Activated CD8-positive, alpha-beta memory T cell treated with anti-CD3 and anti-CD28 coated beads, Interleukin-2, amount 10 ng/mL, durations not matched to agents 7 days and 5 days (primary cell): Measurements from ENCODE around the gene SPEM3. TPM values are rescaled to one million over a fixed set of nuclear protein-coding genes. Genes with fewer than 3 reads are reported as not detected.
A peak's percentile ranks its signal among the peaks of the same experiment; 100 is the strongest.
"Not testable (repeated sequence)": the region's sequence is repeated elsewhere in the genome, so short reads cannot be mapped to it uniquely, and the experiment has no call there.

Experiments
- ATAC-seq: fragments of 150-1000 bp; cut with Tn5 transposase; one replicate; pipeline ENCODE4 v1.10.0; 2021; ENCODE audit warnings: moderate library complexity
- CTCF ChIA-PET: fragments of 350-600 bp; sonication (Branson Sonifier 250); formaldehyde crosslinking; loops from one replicate; lab custom pipeline; 2021; ENCODE audit warnings: antibody characterized with exemption; lab: Charles Lee
- DNase-seq: peaks from one replicate; pipeline ENCODE4 v3.0.0-alpha.2; 2020
- H3K27ac Mint-ChIP-seq: one replicate; pipeline ENCODE4 v1.8.0; 2021; ENCODE audit warnings: mild to moderate bottlenecking, mixed read lengths
- H3K27me3 Mint-ChIP-seq: one replicate; pipeline ENCODE4 v1.8.0; 2021; ENCODE audit warnings: mixed read lengths
- H3K36me3 Mint-ChIP-seq: one replicate; pipeline ENCODE4 v1.8.0; 2021; ENCODE audit warnings: mild to moderate bottlenecking, mixed read lengths
- H3K4me1 Mint-ChIP-seq: one replicate; pipeline ENCODE4 v1.8.0; 2021; ENCODE audit warnings: mixed read lengths
- H3K4me3 Mint-ChIP-seq: one replicate; pipeline ENCODE4 v1.8.0; 2021; ENCODE audit warnings: mild to moderate bottlenecking, moderate library complexity, mixed read lengths
- H3K9me3 Mint-ChIP-seq: one replicate; pipeline ENCODE4 v1.8.0; 2022; ENCODE audit warnings: low read depth, mixed read lengths
- total RNA-seq, 2 experiments: library from RNA; stranded (reverse); gene quantifications; one replicate each; pipeline ENCODE4 v1.2.3, GENCODE V29; 2021

The SPEM3 gene
- total RNA-seq, 2 experiments from 2014 or later, result not detected

GRCh38 chr17:7476951-7477350, 48.3 kb downstream of the SPEM3 start:
- Mint-ChIP-seq H3K9me3 (no peaks in the 10 kb centered on the region), H3K27me3 (no peaks in the 10 kb centered on the region), H3K27ac (no peak overlapping the region), H3K4me3 (no peak overlapping the region), H3K36me3 (peaks cover 3% of the 10 kb centered on the region), H3K4me1 (peaks cover 51% of the 10 kb centered on the region)
- no peak for ATAC-seq
- no peak for DNase-seq
- CTCF ChIA-PET, result interaction anchor here (1.1 to 2.8 kb wide), 6 partner anchors 10 to 122 kb away, joined by 3 to 18 read pairs (median 3); partner anchors contain the start of genes SENP3 and TMEM95

- no peak for ATAC-seq
These were observed 49.0 kb downstream of the SPEM3 start for GRCh38 chr17:7477392-7478275.

GRCh38 chr17:7478276-7479212, 49.9 kb downstream of the SPEM3 start:
- Mint-ChIP-seq H3K36me3 (peaks cover 3% of the 10 kb centered on the region), H3K4me3 (peak overlapping the region; percentile 82), H3K27me3 (no peaks in the 10 kb centered on the region), H3K9me3 (no peaks in the 10 kb centered on the region), H3K27ac (peak overlapping the region; percentile 84), H3K4me1 (peaks cover 61% of the 10 kb centered on the region)
- ATAC-seq (peak; percentile 35), DNase-seq (peak; percentile 77)
- CTCF ChIA-PET, result interaction anchor here (1.0 to 3.6 kb wide), 9 partner anchors 8 to 106 kb away, joined by 3 to 21 read pairs (median 5); partner anchors contain the start of genes FGF11 and SENP3

More at GRCh38 chr17:7477392-7478275, 49.0 kb downstream of the SPEM3 start:
- Mint-ChIP-seq H3K27me3 (no peaks in the 10 kb centered on the region), H3K4me3 (peak overlapping the region; percentile 82), H3K36me3 (peaks cover 3% of the 10 kb centered on the region), H3K27ac (peak overlapping the region; percentile 84), H3K4me1 (peaks cover 55% of the 10 kb centered on the region), H3K9me3 (no peaks in the 10 kb centered on the region)
- no peak for DNase-seq
- CTCF ChIA-PET, result interaction anchor here (1.0 to 2.8 kb wide), 5 partner anchors 23 to 122 kb away, joined by 3 to 18 read pairs (median 4); partner anchors contain the start of genes SENP3 and TMEM95

- H3K4me1 Mint-ChIP-seq, result peaks cover 62% of the 10 kb centered on the region
- CTCF ChIA-PET, result interaction anchor here (0.5 to 3.6 kb wide), 10 partner anchors 9 to 494 kb away, joined by 3 to 21 read pairs (median 3); partner anchors contain the start of genes FGF11 and TP53
- H3K27ac Mint-ChIP-seq, result peak within 1 kb of the TSS; percentile 93
- DNase-seq, result peak; percentile 69
- H3K27me3 Mint-ChIP-seq, result no peaks in the 10 kb centered on the region
- H3K36me3 Mint-ChIP-seq, result peaks cover 3% of the 10 kb centered on the region
- ATAC-seq, result peak; percentile 13
- peak within 1 kb of the TSS; percentile 93 for H3K4me3 Mint-ChIP-seq
- no peaks in the 10 kb centered on the region for H3K9me3 Mint-ChIP-seq
These were observed 50.8 kb downstream of the SPEM3 start, which contains the start of gene ZBTB4 for GRCh38 chr17:7479213-7480088. ZBTB4 (minus strand) TSS chr17:7479631; CDS start chr17:7466801, 12,830 bp downstream.

- H3K4me1 Mint-ChIP-seq, result peaks cover 63% of the 10 kb centered on the region
- CTCF ChIA-PET, result interaction anchor here (0.5 to 3.6 kb wide), 8 partner anchors 9 to 494 kb away, joined by 3 to 21 read pairs (median 3); partner anchors contain the start of gene TP53
These were observed 51.4 kb downstream of the SPEM3 start for GRCh38 chr17:7480089-7480384.

GRCh38 chr17:7481275-7481674, 52.6 kb downstream of the SPEM3 start, which contains the start of gene SLC35G6:
SLC35G6 (plus strand) TSS chr17:7481446; CDS start chr17:7481517, 71 bp downstream.
- DNase-seq, H3K27me3 Mint-ChIP-seq, H3K9me3 Mint-ChIP-seq, ATAC-seq: not testable (repeated sequence)
- CTCF ChIA-PET, result interaction anchor here (3.6 kb wide), 1 partner anchor 45 kb away, joined by 21 read pairs; no protein-coding TSS in a partner anchor
- Mint-ChIP-seq H3K27ac (peak within 1 kb of the TSS; percentile 100), H3K36me3 (peaks cover 14% of the 10 kb centered on the region), H3K4me3 (peak within 1 kb of the TSS; percentile 93), H3K4me1 (peaks cover 66% of the 10 kb centered on the region)

More at GRCh38 chr17:7480089-7480384, 51.4 kb downstream of the SPEM3 start:
- ATAC-seq (no peak), DNase-seq (no peak)
- no peaks in the 10 kb centered on the region for H3K27me3 Mint-ChIP-seq
- H3K36me3 Mint-ChIP-seq, result peaks cover 5% of the 10 kb centered on the region
- H3K27ac Mint-ChIP-seq, result peak overlapping the region; percentile 93
- peak overlapping the region; percentile 93 for H3K4me3 Mint-ChIP-seq
- H3K9me3 Mint-ChIP-seq, result no peaks in the 10 kb centered on the region

GRCh38 chr17:7481842-7482741, 53.4 kb downstream of the SPEM3 start:
- CTCF ChIA-PET, result interaction anchor here (3.6 kb wide), 1 partner anchor 45 kb away, joined by 21 read pairs; no protein-coding TSS in a partner anchor
- H3K27me3 Mint-ChIP-seq, H3K9me3 Mint-ChIP-seq, ATAC-seq, DNase-seq: not testable (repeated sequence)
- H3K4me1 Mint-ChIP-seq, result peaks cover 66% of the 10 kb centered on the region
- H3K4me3 Mint-ChIP-seq, result peak overlapping the region; percentile 90
- peaks cover 19% of the 10 kb centered on the region for H3K36me3 Mint-ChIP-seq
- H3K27ac Mint-ChIP-seq, result peak overlapping the region; percentile 100

Other genes with a start within 250 kb of the SPEM3 start
- gene ASGR1, start 249.5 kb upstream of the SPEM3 start, total RNA-seq, result under 1 TPM; 0.35 to 0.38 TPM
- gene DLG4, start 209.0 kb upstream of the SPEM3 start, total RNA-seq, result 1 to 10 TPM; 4.9 to 5.3 TPM
- gene ACADVL, start 208.9 kb upstream of the SPEM3 start, total RNA-seq, result 100 to 1,000 TPM; 411 to 423 TPM
- 10 to 100 TPM; 52.7 to 62.0 TPM for gene DVL2, start 194.3 kb upstream of the SPEM3 start, total RNA-seq
- gene PHF23, start 189.4 kb upstream of the SPEM3 start, total RNA-seq, result 10 to 100 TPM; 42.1 to 53.2 TPM
- gene GABARAP, start 186.4 kb upstream of the SPEM3 start, total RNA-seq, result 100 to 1,000 TPM; 207 to 231 TPM
- gene CTDNEP1, start 177.1 kb upstream of the SPEM3 start, total RNA-seq, result 100 to 1,000 TPM; 162 to 192 TPM
- 10 to 100 TPM; 56.5 to 70.4 TPM for gene ELP5, start 176.6 kb upstream of the SPEM3 start, total RNA-seq
- gene CLDN7, start 166.4 kb upstream of the SPEM3 start, total RNA-seq, result 1 to 10 TPM in 1 of 2 experiments, under 1 TPM in 1; 0.66 to 1.9 TPM
- not detected for gene SLC2A4, start 147.1 kb upstream of the SPEM3 start, total RNA-seq
- 1 to 10 TPM in 1 of 2 experiments, under 1 TPM in 1; 0.35 to 1.4 TPM for gene YBX2, start 134.2 kb upstream of the SPEM3 start, total RNA-seq
- gene EIF5A, start 121.2 kb upstream of the SPEM3 start, total RNA-seq, result 100 to 1,000 TPM; 575 to 853 TPM
- 10 to 100 TPM; 83.7 to 85.1 TPM for gene GPS2, start 113.5 kb upstream of the SPEM3 start, total RNA-seq
- gene NEURL4, start 99.5 kb upstream of the SPEM3 start, total RNA-seq, result 10 to 100 TPM; 43.7 to 44.8 TPM
- 100 to 1,000 TPM; 594 to 712 TPM for gene ACAP1, start 92.3 kb upstream of the SPEM3 start, total RNA-seq
- 1 to 10 TPM; 6.0 to 6.1 TPM for gene KCTD11, start 76.7 kb upstream of the SPEM3 start, total RNA-seq
- not detected for gene TMEM95, start 73.7 kb upstream of the SPEM3 start, total RNA-seq
- gene TNK1, start 47.8 kb upstream of the SPEM3 start, total RNA-seq, result under 1 TPM; 0.54 to 0.61 TPM
- gene PLSCR3, start 34.3 kb upstream of the SPEM3 start, total RNA-seq, result 10 to 100 TPM; 65.5 to 74.2 TPM
- gene TMEM256, start 24.8 kb upstream of the SPEM3 start, total RNA-seq, result 10 to 100 TPM; 47.5 to 56.1 TPM
- gene NLGN2, start 21.0 kb upstream of the SPEM3 start, total RNA-seq, result 1 to 10 TPM; 2.0 to 3.5 TPM
- not detected for gene SPEM1, start 8.5 kb upstream of the SPEM3 start, total RNA-seq
- not detected for gene SPEM2, start 3.2 kb upstream of the SPEM3 start, total RNA-seq
- 10 to 100 TPM; 13.9 to 16.7 TPM for gene TMEM102, start 6.6 kb downstream of the SPEM3 start, total RNA-seq
- 1 to 10 TPM; 3.6 to 4.1 TPM for gene FGF11, start 10.7 kb downstream of the SPEM3 start, total RNA-seq
- gene CHRNB1, start 16.2 kb downstream of the SPEM3 start, total RNA-seq, result 10 to 100 TPM; 10.4 to 13.1 TPM
- 10 to 100 TPM; 24.5 to 27.7 TPM for gene ZBTB4, start 50.8 kb downstream of the SPEM3 start, total RNA-seq
- gene SLC35G6, start 52.6 kb downstream of the SPEM3 start, total RNA-seq, result not detected
- 100 to 1,000 TPM; 198 to 228 TPM for gene POLR2A, start 55.5 kb downstream of the SPEM3 start, total RNA-seq
- 10 to 100 TPM; 52.8 to 59.4 TPM for gene TNFSF12, start 120.2 kb downstream of the SPEM3 start, total RNA-seq
- 1 to 10 TPM; 2.2 to 2.5 TPM for gene TNFSF13, start 129.9 kb downstream of the SPEM3 start, total RNA-seq
- gene SENP3, start 133.1 kb downstream of the SPEM3 start, total RNA-seq, result 10 to 100 TPM; 55.7 to 70.9 TPM
- gene CD68, start 150.8 kb downstream of the SPEM3 start, total RNA-seq, result 10 to 100 TPM in 1 of 2 experiments, 1 to 10 TPM in 1; 10.0 to 26.7 TPM
- gene MPDU1, start 155.0 kb downstream of the SPEM3 start, total RNA-seq, result 10 to 100 TPM; 57.6 to 76.9 TPM
- gene SOX15, start 161.2 kb downstream of the SPEM3 start, total RNA-seq, result under 1 TPM; 0.21 to 0.35 TPM
- 10 to 100 TPM; 30.7 to 40.5 TPM for gene FXR2, start 186.0 kb downstream of the SPEM3 start, total RNA-seq
- gene SAT2, start 199.0 kb downstream of the SPEM3 start, total RNA-seq, result 10 to 100 TPM; 21.5 to 28.0 TPM
- gene SHBG, start 201.3 kb downstream of the SPEM3 start, total RNA-seq, result not detected
- gene ATP1B2, start 222.1 kb downstream of the SPEM3 start, total RNA-seq, result under 1 TPM in 1 of 2 experiments, not detected in 1; 0.47 TPM